Heart left ventricle (tissue), 13 donors: ENCODE results near the gene TTYH1.

Experiments
- POLR2A ChIP-seq, 2 donors: fragments of 450-650 bp; IDR thresholded peaks; one replicate each; pipeline ENCODE4 v1.6.1; 2017; ENCODE audit warnings: antibody characterized with exemption in 2 of 2, mild to moderate bottlenecking in 2 of 2, moderate library complexity in 2 of 2
- TF ChIP-seq, protein P1 (sequence below), 12 donors: fragments of 200-600 bp; sonication (generic) in 4 of 12; IDR thresholded peaks; one replicate each; pipeline versions ENCODE4 v1.5.0 to v1.8.0; 2018 to 2022; ENCODE audit warnings: antibody characterized with exemption in 12 of 12, mild to moderate bottlenecking in 5 of 12
- donor health status: ischemic (EF 13 %, LVEDD 7.1; RV severe dilation, severe dysfunction).
- donor health status: DM: no; HTN: yes; CAD: no.
- donor health status: DM: no; HTN: no; CAD: no.
- donor health status: ischemic (EF 25% LVEDD 6.9; RV normal size, moderate dysfunction).
- donor health status: ischemic (EF 25% LVEDD 5.7; RV mildly dilated, moderate dysfunction).
- donor health status: ischemic (EF 35%, LVEDD 5.7; RV mildly dilated, moderate dysfunction).
- donor health status: nonischemic (EF 11% LVEDD 7.7; RV severe dilation, severe dysfunction).
- donor health status: DM: yes; HTN: yes; CAD: no.
- donor health status: PGD.
- donor health status: ischemic (EF 29% LVEDD 5.4; RV normal size, mild dysfunction).
- donor health status: nonischemic (EF 23%, LVEDD 6.1; RV moderate dilation, normal function).

DNA sequence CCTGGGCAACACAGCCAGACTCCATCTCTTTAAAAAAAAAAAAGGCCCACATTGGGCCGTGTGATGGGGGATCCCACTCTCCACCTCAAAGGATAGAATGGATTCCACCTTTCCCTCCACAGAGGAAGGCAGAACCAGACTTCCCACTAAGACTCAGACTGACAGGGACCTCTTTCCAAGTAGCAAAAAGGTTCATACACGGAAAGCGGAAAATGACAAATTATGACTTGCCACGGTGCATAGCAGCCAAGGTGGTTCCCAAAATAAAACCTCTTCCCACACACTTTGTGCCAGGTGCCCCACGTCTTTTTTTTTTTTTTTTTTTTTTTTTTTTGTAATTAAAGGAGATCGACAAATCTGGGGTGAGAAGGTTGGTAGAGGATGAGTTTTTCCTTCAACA, 14.4 kb upstream of the TTYH1 start:
- TF ChIP-seq, protein P1, sequence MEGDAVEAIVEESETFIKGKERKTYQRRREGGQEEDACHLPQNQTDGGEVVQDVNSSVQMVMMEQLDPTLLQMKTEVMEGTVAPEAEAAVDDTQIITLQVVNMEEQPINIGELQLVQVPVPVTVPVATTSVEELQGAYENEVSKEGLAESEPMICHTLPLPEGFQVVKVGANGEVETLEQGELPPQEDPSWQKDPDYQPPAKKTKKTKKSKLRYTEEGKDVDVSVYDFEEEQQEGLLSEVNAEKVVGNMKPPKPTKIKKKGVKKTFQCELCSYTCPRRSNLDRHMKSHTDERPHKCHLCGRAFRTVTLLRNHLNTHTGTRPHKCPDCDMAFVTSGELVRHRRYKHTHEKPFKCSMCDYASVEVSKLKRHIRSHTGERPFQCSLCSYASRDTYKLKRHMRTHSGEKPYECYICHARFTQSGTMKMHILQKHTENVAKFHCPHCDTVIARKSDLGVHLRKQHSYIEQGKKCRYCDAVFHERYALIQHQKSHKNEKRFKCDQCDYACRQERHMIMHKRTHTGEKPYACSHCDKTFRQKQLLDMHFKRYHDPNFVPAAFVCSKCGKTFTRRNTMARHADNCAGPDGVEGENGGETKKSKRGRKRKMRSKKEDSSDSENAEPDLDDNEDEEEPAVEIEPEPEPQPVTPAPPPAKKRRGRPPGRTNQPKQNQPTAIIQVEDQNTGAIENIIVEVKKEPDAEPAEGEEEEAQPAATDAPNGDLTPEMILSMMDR (IDR thresholded peaks at IDR 0.05) = no peak
- no peak for TF ChIP-seq POLR2A (IDR thresholded peaks at IDR 0.05)
